B cell (primary cell): ENCODE measurements around the gene CRYZ. TPM values are rescaled to one million over a fixed set of nuclear protein-coding genes. Genes with fewer than 3 reads are reported as not detected.
A peak's percentile ranks its signal among the peaks of the same experiment; 100 is the strongest.

ENCODE experiments used
- ATAC-seq: fragments of 200-7000 bp; cut with Tn5 transposase; one replicate; pipeline ENCODE4 v1.10.0; 2021; ENCODE audit warnings: low read depth, mild to moderate bottlenecking, moderate number of reproducible peaks, moderate library complexity
- CTCF ChIA-PET: fragments of 350-600 bp; sonication (Branson Sonifier 250); formaldehyde crosslinking; loops from one replicate; lab custom pipeline; 2021; ENCODE audit warnings: antibody characterized with exemption, inconsistent platforms; lab: Charles Lee
- POLR2A ChIA-PET: fragments of 350-600 bp; sonication (Branson Sonifier 250); formaldehyde crosslinking; loops from one replicate; lab custom pipeline; 2021; ENCODE audit warnings: antibody characterized with exemption; lab: Charles Lee
- DNase-seq: peaks from one replicate; pipeline ENCODE4 v3.0.0; 2013
- H2AFZ ChIP-seq: 2 replicates; pipeline ENCODE4 v1.6.1; 2012; ENCODE audit warnings: mild to moderate bottlenecking, low read depth, low read length; ENCODE audit not compliant: insufficient read depth, poor library complexity, severe bottlenecking
- H3K27ac ChIP-seq, 2 donors: 1 replicate in 1 of 2; 2 replicates in 1 of 2; pipeline ENCODE4 v1.5.1; 2012 to 2013; ENCODE audit warnings: low read length in 2 of 2, mild to moderate bottlenecking in 2 of 2, moderate library complexity in 1 of 2
- H3K27me3 ChIP-seq, 4 experiments: fragments of 200-600 bp in 1 of 4; sonication (generic) in 1 of 4; replicated peaks in 1 of 4; 1 replicate in 2 of 4; 2 replicates in 2 of 4; pipeline versions ENCODE4 v1.6.1 to v1.7.0; 2013 to 2016; ENCODE audit warnings: low read length in 3 of 4, mild to moderate bottlenecking in 2 of 4, mixed read lengths in 1 of 4, moderate library complexity in 1 of 4; ENCODE audit not compliant: insufficient read depth in 4 of 4, control insufficient read depth in 3 of 4; ENCODE audit errors: control extremely low read depth in 1 of 4
- H3K36me3 ChIP-seq, 2 experiments: replicated peaks in 1 of 2; 1 replicate in 1 of 2; 2 replicates in 1 of 2; pipeline versions ENCODE4 v1.6.1 to v1.7.1; 2013; ENCODE audit warnings: low read length in 1 of 2; ENCODE audit not compliant: insufficient read depth in 2 of 2, control insufficient read depth in 1 of 2; ENCODE audit errors: control extremely low read depth in 1 of 2, extremely low read depth in 1 of 2
- H3K4me1 ChIP-seq, 2 donors: fragments of 200-600 bp in 1 of 2; sonication (generic) in 1 of 2; 1 replicate in 1 of 2; 2 replicates in 1 of 2; pipeline versions ENCODE4 v1.5.1 to v1.6.1; 2013 to 2017; ENCODE audit warnings: low read length in 2 of 2; ENCODE audit not compliant: control insufficient read depth in 2 of 2, insufficient read depth in 2 of 2
- H3K4me2 ChIP-seq: replicated peaks from 2 replicates; pipeline ENCODE3; 2012; ENCODE audit warnings: mild to moderate bottlenecking, low read depth, low read length; ENCODE audit not compliant: poor library complexity, severe bottlenecking
- H3K4me3 ChIP-seq, 5 experiments: fragments of 200-600 bp in 1 of 5; sonication (generic) in 1 of 5; 1 replicate in 3 of 5; 2 replicates in 2 of 5; pipeline versions ENCODE4 v1.5.1 to v1.7.0; 2011 to 2016; ENCODE audit warnings: low read length in 4 of 5, mild to moderate bottlenecking in 4 of 5, low read depth in 2 of 5, control low read depth in 1 of 5, moderate library complexity in 1 of 5; ENCODE audit not compliant: insufficient read depth in 1 of 5; ENCODE audit errors: control extremely low read depth in 1 of 5, extremely low read depth in 1 of 5
- H3K79me2 ChIP-seq: fragments of 200-600 bp; sonication (generic); one replicate; pipeline ENCODE4 v1.6.0; 2016; ENCODE audit warnings: low read length; ENCODE audit not compliant: control insufficient read depth, insufficient read depth
- H3K9ac ChIP-seq: fragments of 200-600 bp; sonication (generic); 2 replicates; pipeline ENCODE4 v1.6.1; 2017; ENCODE audit warnings: mild to moderate bottlenecking, low read length, moderate library complexity
- H3K9me3 ChIP-seq, 3 donors: one replicate each; pipeline versions ENCODE4 v1.6.1 to v1.7.1; 2013; ENCODE audit warnings: low read length in 2 of 3; ENCODE audit not compliant: control insufficient read depth in 2 of 3, insufficient read depth in 1 of 3; ENCODE audit errors: control extremely low read depth in 1 of 3
- H4K20me1 ChIP-seq: 2 replicates; pipeline ENCODE4 v1.6.0; 2012; ENCODE audit warnings: mild to moderate bottlenecking, low read length; ENCODE audit not compliant: insufficient read depth, control insufficient read depth, poor library complexity, severe bottlenecking
- H3K27ac Mint-ChIP-seq: one replicate; pipeline ENCODE4 v1.8.0; 2021; ENCODE audit warnings: mixed read lengths
- H3K27me3 Mint-ChIP-seq: one replicate; pipeline ENCODE4 v1.8.0; 2021; ENCODE audit warnings: mixed read lengths
- H3K4me1 Mint-ChIP-seq: one replicate; pipeline ENCODE4 v1.8.0; 2021; ENCODE audit warnings: mixed read lengths
- H3K4me3 Mint-ChIP-seq: one replicate; pipeline ENCODE4 v1.8.0; 2021; ENCODE audit warnings: mixed read lengths
- H3K9me3 Mint-ChIP-seq: one replicate; pipeline ENCODE4 v1.8.0; 2022; ENCODE audit warnings: mixed read lengths; ENCODE audit not compliant: insufficient read depth
- CTCF ChIP-seq: fragments of 200-600 bp; IDR thresholded peaks from one replicate; pipeline ENCODE4 v1.8.0; 2022; ENCODE audit warnings: antibody characterized with exemption, mild to moderate bottlenecking
- EZH2 ChIP-seq: IDR thresholded peaks from 2 replicates; pipeline ENCODE4 v1.6.1; 2012; ENCODE audit warnings: borderline replicate concordance, low read depth, mild to moderate bottlenecking, moderate library complexity, low read length; ENCODE audit not compliant: insufficient read depth, poor library complexity, severe bottlenecking
- WGBS: methylation state at CpG from one replicate; pipeline ENCODE4 v1.1.5; 2013; ENCODE audit warnings: missing lambda C conversion rate; ENCODE audit not compliant: insufficient coverage; 5-methylcytosine and 5-hydroxymethylcytosine counted together
- intact Hi-C: fragments of 100-400 bp; cut with micrococcal nuclease; formaldehyde crosslinking; loops from one replicate; pipeline ENCODE4 v1.10.0; 2022
- polyA plus RNA-seq: library from polyadenylated mRNA; depleted of rRNA; stranded (reverse); fragments of >200 nt; gene quantifications from 2 replicates; pipeline ENCODE4 v1.2.3, GENCODE V29; 2012
- total RNA-seq, 2 donors: library from RNA; stranded (reverse); fragments of 120-200 nt in 1 of 2; gene quantifications; 1 replicate in 1 of 2; 2 replicates in 1 of 2; pipeline versions ENCODE4 v1.2.3 to v1.2.4, GENCODE V29; 2013 to 2022

Gene CRYZ
- total and polyA plus RNA-seq, 2 donors (not counting 1 experiment from before 2014, with no cell fraction given): 11.1 to 21.7 TPM

- Mint-ChIP-seq H3K4me1 (peaks cover 2% of the 10 kb centered on the region), H3K9me3 (no peaks in the 10 kb centered on the region), H3K27me3 (peaks cover 8% of the 10 kb centered on the region), H3K27ac (no peak overlapping the region), H3K4me3 (no peak overlapping the region)
- Histone ChIP-seq H4K20me1 (no peaks in the 10 kb centered on the region), H3K27ac (no peak overlapping the region), H3K79me2 (no peaks in the 10 kb centered on the region), H3K9ac (no peak overlapping the region), H3K9me3 (no peaks in the 10 kb centered on the region), H3K27me3 (peaks cover 0 to 6% (median 0%) of the 10 kb centered on the region in 4 experiments), H3K4me1 (no peaks in the 10 kb centered on the region), H3K4me3 (no peak overlapping the region), H3K4me2 (no peak overlapping the region), H3K36me3 (no peaks in the 10 kb centered on the region), H2AFZ (no peak overlapping the region)
- ATAC-seq (no peak), DNase-seq (peak; percentile 42)
- ChIA-PET CTCF (interaction anchor here (0.6 to 1.5 kb wide), 13 partner anchors 8 to 857 kb away, joined by 3 to 16 read pairs (median 3); no protein-coding TSS in a partner anchor), POLR2A (no interaction called here)
- intact Hi-C loops: no loop called here
- WGBS: no CpG with 5 or more reads among the region's 7 CpGs
- TF ChIP-seq EZH2: no peak
- peak; percentile 81 for TF ChIP-seq CTCF
Measured at GRCh38 chr1:74771913-74772515, 39.2 kb upstream of the CRYZ start.

GRCh38 chr1:74767490-74767889 lies 34.6 kb upstream of the CRYZ start:
- POLR2A ChIA-PET: no interaction called here

More at GRCh38 chr1:74767490-74767889, 34.6 kb upstream of the CRYZ start:
- no peak overlapping the region for H3K4me3 Mint-ChIP-seq
- Histone ChIP-seq H3K4me1 (no peaks in the 10 kb centered on the region), H3K79me2 (no peaks in the 10 kb centered on the region), H3K4me2 (no peak overlapping the region), H4K20me1 (no peaks in the 10 kb centered on the region), H3K4me3 (no peak overlapping the region), H3K9me3 (no peaks in the 10 kb centered on the region), H3K27ac (no peak overlapping the region), H3K27me3 (no peaks in the 10 kb centered on the region), H2AFZ (no peak overlapping the region), H3K9ac (no peak overlapping the region), H3K36me3 (peaks cover 5 to 13% of the 10 kb centered on the region in 2 experiments)
- intact Hi-C loops: no loop called here
- H3K9me3 Mint-ChIP-seq: no peaks in the 10 kb centered on the region
- peaks cover 4% of the 10 kb centered on the region for H3K27me3 Mint-ChIP-seq
- DNase-seq (no peak), ATAC-seq (no peak)
- no CpG with 5 or more reads among the region's 3 CpGs for WGBS
- H3K4me1 Mint-ChIP-seq: peaks cover 2% of the 10 kb centered on the region
- no peak for TF ChIP-seq CTCF
- no peak for TF ChIP-seq EZH2
- CTCF ChIA-PET: interaction anchor here (1.1 kb wide), 1 partner anchor 108 kb away, joined by 3 read pairs; no protein-coding TSS in a partner anchor
- H3K27ac Mint-ChIP-seq: peak overlapping the region; percentile 26
